SKM-1 treated with dmso at 0.1 percent for 144 hours (cell line): ENCODE data around the gene MRPL54.
"Not testable (repeated sequence)": the region's sequence is repeated elsewhere in the genome, so short reads cannot be mapped to it uniquely, and the experiment has no call there.

Experiments used
- DNase-seq: peaks from one replicate; lab custom pipeline; 2025; ENCODE audit not compliant: unreplicated experiment; lab: John Stamatoyannopoulos, UW

The MRPL54 gene

GRCh38 chr19:3808420-3809143, 46.1 kb downstream of the MRPL54 start:
- DNase-seq, result no peak

DNA sequence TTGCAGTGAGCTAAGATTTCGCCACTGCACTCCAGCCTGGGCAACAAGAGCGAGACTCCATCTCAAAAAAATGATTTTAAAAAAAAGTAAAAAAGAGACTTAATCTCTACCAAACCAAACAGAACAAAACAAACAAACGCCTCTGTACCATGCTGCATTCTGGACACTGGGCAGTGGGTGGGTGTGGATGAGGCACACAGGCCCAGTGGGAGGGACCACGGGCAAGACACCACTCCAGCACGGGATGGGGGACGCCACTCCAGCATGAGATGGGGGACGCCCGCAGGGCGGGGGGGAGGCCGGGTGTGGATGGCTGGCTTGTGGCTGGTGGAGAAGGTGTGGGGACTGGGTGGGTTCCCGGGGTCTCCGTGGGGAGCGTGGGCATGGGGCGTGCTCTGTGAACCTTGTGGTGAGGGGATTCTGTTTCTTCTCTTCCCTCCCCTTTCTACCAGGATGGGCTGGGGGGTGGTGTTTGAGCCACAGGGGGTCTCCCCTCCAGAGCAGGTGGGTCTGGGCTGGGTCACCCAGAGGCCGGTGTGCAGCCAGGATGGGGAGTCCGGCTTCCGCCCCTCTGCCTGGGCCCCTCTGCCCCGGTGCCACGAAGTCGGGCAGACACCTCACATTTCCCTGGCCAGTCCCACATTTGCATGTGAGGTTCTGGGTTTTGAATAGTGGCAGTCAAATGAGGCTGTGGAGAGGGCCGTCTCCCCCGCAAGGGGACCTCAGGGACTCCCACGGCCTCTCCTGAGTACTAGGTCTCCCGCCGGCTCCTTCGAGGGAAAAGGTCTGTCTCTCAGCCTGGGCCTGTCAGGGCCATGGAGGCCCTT, 47.6 kb downstream of the MRPL54 start:
- DNase-seq, result no peak

DNA sequence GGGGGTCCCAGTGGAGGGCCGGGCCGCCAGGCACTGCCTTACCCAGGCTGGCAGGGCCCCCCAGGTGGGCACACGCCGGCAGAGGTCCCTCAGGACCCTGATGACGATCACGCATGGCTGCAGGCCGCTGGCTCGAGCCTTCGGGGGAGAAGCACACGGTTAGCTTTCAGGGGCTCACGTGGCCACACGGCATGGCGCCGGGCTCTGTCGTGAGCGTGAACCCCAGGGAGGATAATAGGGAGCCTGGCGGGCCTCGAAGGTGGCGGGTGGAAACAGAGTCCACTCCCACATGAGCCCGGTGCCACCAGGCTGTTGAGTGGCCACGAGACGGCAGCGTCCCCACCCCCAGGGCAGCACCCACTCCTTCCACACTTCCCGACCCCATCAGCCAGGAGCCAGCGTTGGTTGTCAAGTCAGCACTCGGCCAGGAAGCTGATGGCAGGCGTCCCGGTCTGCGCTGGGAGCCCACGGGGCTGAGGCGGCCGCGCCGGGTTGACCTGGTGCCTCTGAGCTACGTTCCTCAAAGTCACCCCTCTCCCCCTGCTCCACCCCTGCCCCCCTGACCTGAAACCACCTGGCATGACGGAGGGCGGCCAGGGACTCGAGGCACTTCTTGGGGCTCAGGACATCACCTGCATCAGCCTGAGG, 48.4 kb downstream of the MRPL54 start:
- no peak for DNase-seq

- no peak for DNase-seq
Measured at GRCh38 chr19:3813473-3814392, 51.3 kb downstream of the MRPL54 start.

DNA sequence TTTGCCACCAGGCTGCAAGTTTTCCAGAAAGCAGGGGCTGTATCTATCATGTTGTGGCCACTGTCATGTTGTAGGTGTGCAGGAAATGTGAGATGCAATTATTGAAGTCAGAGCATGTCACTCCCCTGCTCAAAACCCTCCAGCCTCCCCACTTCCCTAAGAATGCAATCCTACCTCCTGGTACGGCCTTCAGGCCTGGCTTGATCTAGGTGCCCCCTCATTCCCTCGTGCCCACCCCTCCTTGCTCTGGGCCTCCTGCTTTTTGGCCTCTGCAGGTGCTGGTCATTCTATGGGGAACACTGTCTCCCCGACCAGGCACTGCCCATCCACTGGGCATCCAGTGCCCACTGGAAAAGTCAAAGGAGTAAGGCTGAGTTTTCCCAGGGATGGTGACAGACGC, 52.2 kb downstream of the MRPL54 start:
- DNase-seq, result no peak

DNA sequence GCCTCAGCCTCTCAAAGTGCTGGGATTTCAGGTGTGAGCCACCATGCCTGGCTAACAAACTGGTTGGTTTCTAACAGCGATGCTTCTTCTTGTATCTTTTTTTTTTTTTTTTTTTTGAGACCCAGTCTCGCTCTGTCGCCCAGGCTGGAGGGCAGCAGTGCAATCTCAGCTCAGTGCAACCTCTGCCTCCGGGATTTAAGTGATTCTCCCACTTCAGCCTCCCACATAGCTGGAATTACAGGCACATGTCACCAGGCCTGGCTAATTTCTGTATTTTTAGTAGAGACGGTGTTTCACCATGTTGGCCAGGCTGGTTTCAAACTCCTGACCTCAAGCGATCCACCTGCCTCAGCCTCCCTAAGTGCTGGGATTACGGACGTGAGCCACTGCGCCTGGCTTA, 53.7 kb downstream of the MRPL54 start:
- not testable (repeated sequence) for DNase-seq

GRCh38 chr19:3816566-3817218, 54.2 kb downstream of the MRPL54 start:
- no peak for DNase-seq
